NT2/D1 (cell line): ENCODE measurements around the gene RASGRF2.
A peak's percentile ranks its signal among the peaks of the same experiment; 100 is the strongest.

Source experiments
- DNase-seq: peaks from one replicate; pipeline ENCODE4 v3.0.0-alpha.2; 2011; ENCODE audit warnings: low read depth, low spot score
- H3K27me3 ChIP-seq: 2 replicates; pipeline ENCODE4 v1.6.0; 2011; ENCODE audit warnings: mild to moderate bottlenecking; ENCODE audit not compliant: insufficient read length, insufficient read depth
- H3K36me3 ChIP-seq: 2 replicates; pipeline ENCODE4 v1.6.1; 2011; ENCODE audit warnings: mild to moderate bottlenecking, low read length, mixed read lengths; ENCODE audit not compliant: insufficient read depth, insufficient read length
- H3K4me1 ChIP-seq: 2 replicates; pipeline ENCODE4 v1.5.1; 2011; ENCODE audit not compliant: insufficient read depth, insufficient read length
- H3K4me3 ChIP-seq: 2 replicates; pipeline ENCODE4 v1.5.1; 2011; ENCODE audit warnings: low read depth; ENCODE audit not compliant: insufficient read length
- H3K9ac ChIP-seq: 2 replicates; pipeline ENCODE4 v1.6.0; 2011; ENCODE audit warnings: low read depth; ENCODE audit not compliant: insufficient read length
- H3K9me3 ChIP-seq: 2 replicates; pipeline ENCODE4 v1.5.1; 2011; ENCODE audit warnings: mild to moderate bottlenecking, low read length; ENCODE audit not compliant: insufficient read depth
- SUZ12 ChIP-seq: IDR thresholded peaks from 2 replicates; pipeline ENCODE4 v1.6.1; 2011; ENCODE audit not compliant: insufficient read length, insufficient read depth; ENCODE audit errors: extremely low read depth
- YY1 ChIP-seq: IDR thresholded peaks from 2 replicates; pipeline ENCODE4 v1.6.1; 2011; ENCODE audit not compliant: insufficient read length, insufficient read depth
- ZNF274 ChIP-seq: IDR thresholded peaks from 2 replicates; pipeline ENCODE4 v1.6.1; 2011; ENCODE audit warnings: mild to moderate bottlenecking, low read depth, low read length

RASGRF2 gene

GRCh38 chr5:80986382-80986781 lies 26.2 kb downstream of the RASGRF2 start:
- Histone ChIP-seq H3K27me3 (no peaks in the 10 kb centered on the region), H3K9me3 (no peaks in the 10 kb centered on the region), H3K4me3 (no peak overlapping the region), H3K4me1 (peaks cover 4% of the 10 kb centered on the region), H3K36me3 (no peaks in the 10 kb centered on the region), H3K9ac (no peak overlapping the region)
- no peak for DNase-seq
- TF ChIP-seq YY1 (no peak), ZNF274 (no peak), SUZ12 (no peak)

- Histone ChIP-seq H3K9me3 (no peaks in the 10 kb centered on the region), H3K27me3 (no peaks in the 10 kb centered on the region), H3K9ac (no peak overlapping the region), H3K4me3 (no peak overlapping the region), H3K36me3 (no peaks in the 10 kb centered on the region), H3K4me1 (peaks cover 4% of the 10 kb centered on the region)
- TF ChIP-seq SUZ12 (no peak), YY1 (no peak), ZNF274 (no peak)
- DNase-seq, result no peak
These were observed 27.1 kb downstream of the RASGRF2 start for GRCh38 chr5:80987078-80987766.

GRCh38 chr5:80988419-80988935 lies 28.3 kb downstream of the RASGRF2 start:
- Histone ChIP-seq H3K9ac (no peak overlapping the region), H3K4me1 (peaks cover 4% of the 10 kb centered on the region), H3K36me3 (no peaks in the 10 kb centered on the region), H3K27me3 (no peaks in the 10 kb centered on the region), H3K4me3 (no peak overlapping the region), H3K9me3 (no peaks in the 10 kb centered on the region)
- no peak for DNase-seq
- TF ChIP-seq YY1 (no peak), SUZ12 (no peak), ZNF274 (no peak)

- TF ChIP-seq ZNF274 (no peak), YY1 (no peak)
- DNase-seq, result no peak
These were observed 29.7 kb downstream of the RASGRF2 start for GRCh38 chr5:80989883-80990282.

GRCh38 chr5:80990527-80990926 lies 30.4 kb downstream of the RASGRF2 start:
- H3K4me1 ChIP-seq, result peaks cover 4% of the 10 kb centered on the region
- H3K27me3 ChIP-seq, result no peaks in the 10 kb centered on the region
- H3K4me3 ChIP-seq, result no peak overlapping the region
- H3K9ac ChIP-seq, result no peak overlapping the region
- no peak for DNase-seq
- no peaks in the 10 kb centered on the region for H3K9me3 ChIP-seq
- TF ChIP-seq ZNF274, result no peak
- no peak for TF ChIP-seq YY1
- no peak for TF ChIP-seq SUZ12
- no peaks in the 10 kb centered on the region for H3K36me3 ChIP-seq

More at GRCh38 chr5:80989883-80990282, 29.7 kb downstream of the RASGRF2 start:
- H3K36me3 ChIP-seq, result no peaks in the 10 kb centered on the region
- H3K9ac ChIP-seq, result peak overlapping the region; percentile 66
- no peaks in the 10 kb centered on the region for H3K9me3 ChIP-seq
- H3K4me3 ChIP-seq, result no peak overlapping the region
- peaks cover 4% of the 10 kb centered on the region for H3K4me1 ChIP-seq
- no peaks in the 10 kb centered on the region for H3K27me3 ChIP-seq

- peaks cover 4% of the 10 kb centered on the region for H3K4me1 ChIP-seq
- H3K4me3 ChIP-seq, result no peak overlapping the region
- no peaks in the 10 kb centered on the region for H3K27me3 ChIP-seq
- H3K9me3 ChIP-seq, result no peaks in the 10 kb centered on the region
- H3K9ac ChIP-seq, result no peak overlapping the region
- TF ChIP-seq YY1, result no peak
- TF ChIP-seq SUZ12, result no peak
- H3K36me3 ChIP-seq, result no peaks in the 10 kb centered on the region
- DNase-seq, result no peak
These were observed 30.8 kb downstream of the RASGRF2 start for GRCh38 chr5:80990971-80991370.

GRCh38 chr5:80995908-80996307 lies 35.7 kb downstream of the RASGRF2 start:
- Histone ChIP-seq H3K9ac (no peak overlapping the region), H3K9me3 (no peaks in the 10 kb centered on the region), H3K27me3 (no peaks in the 10 kb centered on the region), H3K4me1 (no peaks in the 10 kb centered on the region), H3K4me3 (no peak overlapping the region), H3K36me3 (no peaks in the 10 kb centered on the region)
- no peak for DNase-seq
- no peak for TF ChIP-seq YY1
- TF ChIP-seq SUZ12, result no peak
- no peak for TF ChIP-seq ZNF274
